Measurements from ENCODE around the gene FIBIN.
"Not testable (repeated sequence)": the region's sequence is repeated elsewhere in the genome, so short reads cannot be mapped to it uniquely, and the experiment has no call there.

FIBIN gene

GRCh38 chr11:26993965-26994457, at the start of gene FIBIN:
FIBIN (plus strand) TSS chr11:26994112; CDS start chr11:26994527, 415 bp downstream.
- DNase-seq: no peak

DNA sequence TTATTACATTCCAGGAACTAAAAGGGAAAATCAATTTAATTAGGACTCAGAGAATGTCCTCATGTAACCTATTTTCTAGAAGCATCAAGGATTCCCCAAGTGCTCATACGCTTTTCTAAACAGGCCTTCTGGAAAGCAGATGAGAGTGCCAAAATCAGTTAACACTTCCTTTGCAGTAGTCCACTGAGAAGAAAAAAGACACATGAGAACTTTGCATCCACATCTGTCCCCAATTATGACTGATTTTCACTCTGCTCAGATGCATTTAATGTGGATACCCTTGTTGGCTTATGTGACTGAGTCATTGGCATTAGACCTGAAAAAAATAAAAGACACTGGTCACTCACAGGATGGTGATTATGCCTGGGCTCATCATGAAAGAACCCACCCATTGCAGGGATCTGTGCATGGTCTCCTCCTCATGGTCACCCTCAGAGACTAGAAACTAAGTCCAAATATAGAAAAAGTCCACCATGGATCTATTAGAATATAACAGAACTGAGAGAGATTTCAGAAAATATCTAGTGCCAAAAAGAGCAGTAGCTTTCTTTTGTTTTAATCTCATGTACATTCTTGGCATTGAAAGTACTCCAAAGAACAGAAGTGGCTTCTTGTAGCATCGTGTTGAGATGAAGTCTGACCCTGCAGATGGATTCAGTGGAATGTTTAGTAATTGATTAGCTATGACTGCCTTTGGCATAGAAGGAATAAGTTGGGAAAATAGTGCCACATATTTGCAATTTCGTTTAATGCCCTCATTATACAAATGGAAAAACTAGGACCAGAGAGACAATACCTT, 48.8 kb upstream of the FIBIN start:
- DNase-seq: no peak

DNA sequence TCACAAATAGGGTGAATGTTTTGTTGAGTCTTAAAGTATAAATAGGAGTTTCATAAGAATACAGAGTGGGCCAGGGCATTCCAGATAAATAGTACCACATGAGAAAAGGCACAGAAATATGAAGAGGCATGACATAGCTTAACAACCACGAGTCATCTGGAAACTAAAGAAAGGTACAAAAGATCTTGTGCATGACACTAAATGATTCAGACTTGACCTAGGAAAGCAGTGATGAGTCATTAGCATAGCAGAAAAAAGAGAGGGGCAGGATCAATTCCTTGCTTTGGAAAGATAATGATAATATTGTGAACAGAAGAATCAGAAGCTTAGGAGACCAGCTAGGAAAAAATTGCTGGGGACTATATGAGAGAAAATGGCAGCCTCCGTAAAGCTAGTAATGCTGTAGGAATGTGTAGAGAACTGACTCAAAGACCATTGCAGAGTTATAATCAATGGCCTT, 47.6 kb upstream of the FIBIN start:
- DNase-seq: no peak

DNA sequence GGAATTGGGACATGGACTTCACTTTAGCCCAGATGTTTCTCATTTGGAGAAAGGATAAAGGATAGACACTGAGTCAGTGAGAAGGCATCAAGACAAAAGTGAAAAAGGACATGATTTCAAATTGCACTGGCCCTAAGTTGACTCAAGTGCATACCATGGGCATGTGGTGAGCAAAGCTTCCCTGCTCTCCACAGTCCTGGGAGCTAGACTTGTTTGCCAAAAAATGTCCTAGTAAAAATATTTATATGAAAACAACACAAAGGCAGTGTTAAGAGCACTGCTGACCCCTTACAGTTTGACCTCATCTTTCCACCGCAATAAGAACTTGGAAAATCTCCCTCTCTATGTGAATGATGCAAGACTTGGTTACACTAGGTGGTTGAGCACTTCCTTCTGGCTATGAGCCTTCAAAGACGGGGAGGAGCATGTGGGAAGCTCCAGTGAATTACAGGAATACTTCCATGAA, 46.5 kb upstream of the FIBIN start:
- no peak for DNase-seq

- DNase-seq: no peak
Measured at GRCh38 chr11:26947904-26948639, 45.8 kb upstream of the FIBIN start.

DNA sequence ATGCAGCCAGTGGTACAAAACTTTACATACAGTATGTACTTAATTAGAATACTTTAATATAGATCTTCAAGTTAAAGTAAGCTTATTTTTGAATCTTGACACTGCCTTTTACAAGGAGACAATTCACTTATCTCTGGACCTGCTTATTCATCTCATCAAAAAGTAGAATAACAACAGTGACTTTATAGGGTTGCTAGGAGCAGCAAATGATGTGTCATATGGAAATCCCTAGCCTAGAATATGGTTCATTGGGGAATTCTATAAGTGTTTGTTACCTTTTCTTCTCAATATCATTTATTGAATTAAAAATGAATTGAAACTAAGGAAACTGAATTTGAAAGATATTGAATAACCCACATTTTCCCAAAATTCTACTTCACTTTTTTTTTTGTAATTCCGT, 45.0 kb upstream of the FIBIN start:
- no peak for DNase-seq

GRCh38 chr11:26949846-26950245, 44.1 kb upstream of the FIBIN start:
- no peak for DNase-seq

DNA sequence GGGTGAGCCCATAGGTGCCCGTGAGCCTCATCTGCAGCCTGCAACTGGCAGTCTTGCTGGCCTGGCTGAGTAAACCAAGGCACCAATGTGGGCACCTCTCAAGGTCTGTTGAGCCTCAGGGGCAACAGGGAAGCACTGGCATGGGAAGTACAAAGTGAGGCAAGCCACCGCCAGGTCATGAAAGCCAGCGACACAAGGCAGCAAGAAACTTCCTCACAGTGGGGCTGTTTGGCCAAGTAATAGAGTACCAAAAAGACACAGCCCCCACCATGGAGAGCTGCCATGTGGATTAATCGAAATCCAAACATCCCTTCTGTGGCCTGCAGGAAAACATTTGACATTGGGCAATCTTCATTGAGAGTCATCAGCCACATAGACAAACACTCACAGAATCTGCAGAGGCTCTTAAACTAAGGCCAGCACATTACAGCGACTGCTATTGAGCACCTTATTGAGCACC, 43.6 kb upstream of the FIBIN start:
- no peak for DNase-seq

DNA sequence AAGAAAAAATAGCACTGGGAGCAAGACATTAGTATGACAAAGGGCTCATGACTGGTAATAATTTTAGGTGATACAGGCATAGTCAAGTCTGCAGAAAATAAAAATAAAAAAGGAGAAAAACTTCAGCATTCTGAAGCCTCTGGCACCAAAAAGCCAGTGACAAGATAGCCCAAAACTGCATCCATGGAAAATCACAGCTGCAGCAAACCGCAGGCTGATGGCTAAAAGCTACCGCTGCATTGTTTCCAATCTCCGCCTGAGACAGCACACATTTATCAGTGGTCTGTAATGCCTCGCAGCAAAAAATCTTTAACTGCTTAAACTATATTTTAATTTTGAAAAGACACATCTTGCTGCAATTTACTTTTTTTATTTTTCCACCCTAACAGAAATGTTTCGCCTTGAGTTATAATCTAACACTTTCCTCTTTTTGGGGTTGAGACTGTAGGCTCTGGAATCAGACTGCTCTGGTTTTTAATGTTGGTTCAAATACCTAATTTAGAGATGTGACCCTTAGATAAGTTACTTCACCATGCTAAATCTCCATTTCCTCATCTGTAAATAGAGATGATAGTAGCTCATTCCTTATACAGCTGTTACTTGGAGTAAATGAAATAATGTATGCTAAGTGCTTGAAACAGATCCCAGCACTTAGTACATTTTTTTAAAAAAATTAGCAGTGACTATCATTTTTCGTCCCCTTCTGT, 42.0 kb upstream of the FIBIN start:
- no peak for DNase-seq

DNA sequence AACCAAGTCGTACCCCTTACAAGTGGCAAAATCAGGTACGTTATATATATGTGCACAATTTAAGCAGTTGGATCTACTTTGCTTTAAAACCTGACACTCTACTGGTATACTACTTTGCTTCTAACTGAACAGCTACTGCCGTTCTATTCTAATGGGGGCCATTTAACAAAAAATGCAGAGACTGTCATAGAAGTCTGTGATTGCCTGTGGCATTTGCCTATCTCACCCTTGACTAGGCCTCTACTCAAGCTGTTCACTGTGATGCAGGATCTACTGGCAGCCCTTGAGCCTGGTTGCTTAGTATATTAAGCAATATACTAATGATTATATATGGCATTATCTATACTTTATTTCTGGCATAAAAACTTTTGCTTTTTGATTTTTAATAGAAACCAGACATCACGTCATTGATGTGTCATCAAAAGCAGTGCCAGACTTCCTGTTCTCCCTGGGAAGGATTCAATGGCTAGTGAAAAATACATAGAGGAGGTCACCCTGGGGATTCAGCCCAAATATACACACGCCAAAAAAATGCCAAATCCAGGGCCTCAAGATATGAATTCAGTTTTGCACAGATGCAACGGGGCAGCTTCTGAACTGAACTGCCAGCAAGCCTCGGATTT, 40.0 kb upstream of the FIBIN start:
- no peak for DNase-seq

GRCh38 chr11:26958005-26958701, 35.8 kb upstream of the FIBIN start:
- no peak for DNase-seq

DNA sequence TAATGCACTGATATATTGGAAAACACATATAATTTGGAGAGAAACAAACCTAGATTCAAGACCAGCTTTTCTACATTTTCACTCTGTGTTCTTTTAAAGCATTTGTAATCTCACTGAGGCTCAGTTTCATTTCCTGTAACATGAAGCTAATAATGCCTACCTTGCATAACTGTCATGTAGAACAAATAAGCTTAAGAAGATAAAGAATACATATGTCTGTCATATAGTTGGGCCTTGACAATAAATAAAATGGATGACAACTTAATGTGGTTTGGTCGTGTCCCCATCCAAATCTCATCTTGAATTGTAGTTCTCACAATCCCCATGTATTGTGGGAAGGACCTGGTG, 35.2 kb upstream of the FIBIN start:
- DNase-seq: no peak

DNA sequence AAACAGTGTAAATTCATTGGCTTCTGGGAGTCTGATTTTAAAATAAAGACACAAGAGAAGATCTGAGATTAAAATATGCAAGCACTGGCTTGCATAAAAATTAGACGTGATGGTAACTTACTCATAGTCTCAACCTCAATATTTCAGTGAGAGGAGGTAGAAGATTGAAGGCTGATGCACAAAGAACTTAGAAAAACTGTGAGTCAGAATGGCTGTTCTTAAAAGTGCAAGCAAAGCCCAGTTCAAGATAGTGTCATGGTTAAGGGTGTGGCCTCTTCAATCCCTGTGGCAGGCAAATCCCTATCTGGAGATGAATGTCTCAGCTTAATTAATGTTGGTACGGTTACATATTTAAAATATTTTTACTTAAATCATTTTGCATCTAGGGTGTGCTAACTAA, 33.6 kb upstream of the FIBIN start:
- DNase-seq: no peak

- DNase-seq: no peak
Measured at GRCh38 chr11:26963764-26964163, 30.1 kb upstream of the FIBIN start.

DNA sequence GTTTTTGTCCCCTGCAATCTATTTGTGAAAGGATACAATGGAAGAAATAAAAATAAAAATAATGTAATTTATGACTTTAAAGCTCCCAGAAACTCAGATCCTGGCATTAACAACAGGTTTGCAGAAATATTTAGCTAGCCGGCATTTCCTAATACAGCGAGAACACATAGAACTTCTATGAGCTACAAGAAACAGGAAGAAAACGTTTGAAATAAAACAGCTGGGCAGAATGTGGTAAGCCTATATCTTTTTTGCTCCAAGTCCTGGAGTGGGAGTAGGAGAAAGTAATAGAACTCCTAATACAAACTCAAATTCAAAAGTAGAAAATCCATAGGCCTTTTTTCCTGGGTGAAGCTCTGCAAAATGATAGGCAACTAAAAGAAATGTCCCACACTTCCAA, 29.6 kb upstream of the FIBIN start:
- no peak for DNase-seq

DNA sequence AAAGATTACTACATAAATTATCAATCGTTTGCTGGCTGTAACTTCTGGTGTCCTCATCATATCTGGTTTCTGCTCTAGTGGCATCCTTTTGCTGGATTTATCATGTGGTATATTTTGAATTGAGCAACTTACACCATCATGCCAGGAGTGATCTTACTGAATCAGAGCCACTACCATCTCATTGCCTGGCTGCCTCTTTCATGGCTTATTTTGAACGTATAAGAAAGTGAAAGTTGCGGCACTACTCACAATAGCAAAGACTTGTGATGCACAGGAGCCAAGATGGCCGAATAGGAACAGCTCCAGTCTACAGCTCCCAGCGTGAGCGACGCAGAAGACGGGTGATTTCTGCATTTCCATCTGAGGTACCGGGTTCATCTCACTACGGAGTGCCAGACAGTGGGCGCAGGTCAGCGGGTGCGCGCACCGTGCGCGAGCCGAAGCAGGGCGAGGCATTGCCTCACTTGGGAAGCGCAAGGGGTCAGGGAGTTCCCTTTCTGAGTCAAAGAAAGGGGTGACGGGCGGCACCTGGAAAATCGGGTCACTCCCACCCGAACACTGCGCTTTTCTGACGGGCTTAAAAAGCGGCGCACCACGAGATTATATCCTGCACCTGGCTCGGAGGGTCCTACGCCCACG, 28.9 kb upstream of the FIBIN start:
- DNase-seq: not testable (repeated sequence)

DNA sequence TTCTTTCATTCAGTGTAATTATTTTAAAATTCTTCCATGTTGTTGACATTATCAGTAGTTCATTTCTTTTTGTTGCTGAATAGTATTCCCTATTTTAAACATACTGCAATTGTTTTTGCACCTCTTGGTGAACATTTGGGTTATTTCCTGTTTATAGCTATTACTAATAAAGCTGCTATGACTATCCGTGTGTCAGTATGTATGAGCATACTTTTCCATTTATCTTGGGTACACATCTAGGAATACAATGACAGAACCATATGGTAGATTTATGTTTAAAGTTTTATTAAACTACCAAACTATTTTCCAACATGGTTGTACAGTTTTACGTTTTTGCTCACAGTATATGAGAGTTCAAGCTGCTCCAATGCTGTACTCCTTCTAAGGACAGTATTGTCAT, 22.0 kb upstream of the FIBIN start:
- DNase-seq: no peak

GRCh38 chr11:26974069-26974783, 19.7 kb upstream of the FIBIN start:
- DNase-seq: no peak

DNA sequence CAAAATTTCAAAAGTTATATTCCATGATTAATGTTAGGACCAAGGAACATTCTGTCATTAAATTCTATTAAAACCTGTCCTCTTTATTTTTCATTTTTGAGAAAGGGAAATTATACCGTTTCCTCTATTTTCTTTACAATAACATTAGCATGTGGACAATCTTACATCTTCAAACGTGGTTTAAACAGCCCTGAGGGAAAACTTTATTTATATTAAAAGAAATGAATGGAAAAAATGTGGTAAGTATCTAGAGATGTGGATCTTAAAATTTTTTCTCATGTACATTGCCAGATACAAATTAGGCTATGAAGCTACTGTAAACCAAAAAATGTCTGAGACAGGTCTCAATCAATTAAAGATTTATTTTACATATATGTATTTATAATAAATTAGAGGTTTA, 18.9 kb upstream of the FIBIN start:
- no peak for DNase-seq

DNA sequence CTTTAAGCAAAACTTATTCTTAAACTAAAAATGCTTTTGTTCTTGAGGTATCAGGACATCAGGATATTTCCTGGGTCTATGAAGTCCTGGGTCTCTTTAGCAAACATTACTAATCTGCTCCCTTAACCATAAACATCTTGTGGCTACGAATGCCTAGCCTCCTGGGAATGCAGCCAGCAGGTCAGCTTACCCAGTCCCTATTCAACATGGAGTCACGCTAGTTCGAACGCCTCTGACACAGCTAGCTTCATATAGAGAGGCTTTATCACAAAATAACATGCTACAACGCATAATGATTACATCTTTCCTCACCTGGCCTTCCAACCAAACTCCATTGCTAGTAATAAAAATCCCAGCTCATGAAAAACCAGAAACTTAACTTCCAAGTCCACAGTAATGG, 17.5 kb upstream of the FIBIN start:
- no peak for DNase-seq

GRCh38 chr11:26977209-26977608, 16.7 kb upstream of the FIBIN start:
- DNase-seq: not testable (repeated sequence)
